NT2/D1 (cell line): ENCODE data around the gene GPR37.

Source experiments
- SUZ12 ChIP-seq: IDR thresholded peaks from 2 replicates; pipeline ENCODE4 v1.6.1; 2011; ENCODE audit not compliant: insufficient read length, insufficient read depth; ENCODE audit errors: extremely low read depth
- ZNF274 ChIP-seq: IDR thresholded peaks from 2 replicates; pipeline ENCODE4 v1.6.1; 2011; ENCODE audit warnings: mild to moderate bottlenecking, low read depth, low read length

- TF ChIP-seq ZNF274: no peak
- TF ChIP-seq SUZ12: no peak
Measured at GRCh38 chr7:124785994-124786393, 20.4 kb upstream of the GPR37 start.
